Suprapubic skin (tissue), 4 donors: ENCODE data around the gene MTX2. TPM values are rescaled to one million over a fixed set of nuclear protein-coding genes. Genes with fewer than 3 reads are reported as not detected.

Source experiments
- DNase-seq, 2 donors: peaks; one replicate each; pipeline ENCODE4 v3.0.0-alpha.2; 2019; ENCODE audit warnings: low spot score in 2 of 2
- H3K27ac ChIP-seq: fragments of 200-600 bp; sonication (generic); one replicate; pipeline ENCODE4 v1.5.1; 2019
- H3K27me3 ChIP-seq: fragments of 200-600 bp; sonication (generic); one replicate; pipeline ENCODE4 v1.5.1; 2019
- H3K36me3 ChIP-seq: fragments of 200-600 bp; sonication (generic); one replicate; pipeline ENCODE4 v1.5.1; 2019
- H3K4me1 ChIP-seq: fragments of 200-600 bp; sonication (generic); one replicate; pipeline ENCODE4 v1.5.1; 2019
- H3K4me3 ChIP-seq: fragments of 200-600 bp; sonication (generic); one replicate; pipeline ENCODE4 v1.5.1; 2019; ENCODE audit warnings: mild to moderate bottlenecking
- H3K9me3 ChIP-seq: fragments of 200-600 bp; sonication (generic); one replicate; pipeline ENCODE4 v1.5.1; 2019
- CTCF ChIP-seq, 2 donors: fragments of 200-600 bp in 1 of 2; fragments of 450-650 bp in 1 of 2; sonication (generic) in 1 of 2; IDR thresholded peaks; one replicate each; pipeline ENCODE4 v1.5.1; 2016 to 2019; ENCODE audit warnings: antibody characterized with exemption in 2 of 2, mild to moderate bottlenecking in 1 of 2, moderate library complexity in 1 of 2
- EP300 ChIP-seq: sonication (generic); formaldehyde crosslinking; IDR thresholded peaks from one replicate; pipeline ENCODE4 v1.6.1; 2017; ENCODE audit warnings: antibody characterized with exemption
- POLR2A ChIP-seq, 2 donors: fragments of 450-650 bp; IDR thresholded peaks; one replicate each; pipeline ENCODE4 v1.6.1; 2017; ENCODE audit warnings: antibody characterized with exemption in 2 of 2, mild to moderate bottlenecking in 2 of 2, moderate library complexity in 2 of 2
- POLR2AphosphoS5 ChIP-seq, 3 donors: sonication (generic); formaldehyde crosslinking; IDR thresholded peaks; one replicate each; pipeline ENCODE4 v1.6.1; 2017; ENCODE audit warnings: antibody characterized with exemption in 3 of 3
- WGBS: methylation state at CpG from one replicate; pipeline ENCODE4 v1.1.5; 2018; 5-methylcytosine and 5-hydroxymethylcytosine counted together
- total RNA-seq, 4 donors: library from RNA; depleted of rRNA; stranded (reverse); fragments of >200 nt; gene quantifications; one replicate each; pipeline ENCODE4 v1.1.0, GENCODE V29; 2016

MTX2 gene
- total RNA-seq, 4 donors from 2014 or later: 23.3 to 33.5 (median 31.2) TPM

GRCh38 chr2:176278927-176279326 lies 9.7 kb downstream of the MTX2 start:
- H3K4me3 ChIP-seq: no peak overlapping the region
- H3K9me3 ChIP-seq: no peaks in the 10 kb centered on the region
- TF ChIP-seq POLR2A (IDR thresholded peaks at IDR 0.05): no peak
- no peak for TF ChIP-seq EP300
- TF ChIP-seq CTCF (IDR thresholded peaks at IDR 0.05): no peak
- 93% methylated on average over 1 of the region's 1 CpG for WGBS
- H3K36me3 ChIP-seq: no peaks in the 10 kb centered on the region
- no peaks in the 10 kb centered on the region for H3K4me1 ChIP-seq
- no peak overlapping the region for H3K27ac ChIP-seq
- DNase-seq: no peak
- H3K27me3 ChIP-seq: no peaks in the 10 kb centered on the region

GRCh38 chr2:176280156-176280555 lies 10.9 kb downstream of the MTX2 start:
- Histone ChIP-seq H3K36me3 (no peaks in the 10 kb centered on the region), H3K27me3 (no peaks in the 10 kb centered on the region), H3K9me3 (no peaks in the 10 kb centered on the region), H3K4me3 (no peak overlapping the region), H3K4me1 (no peaks in the 10 kb centered on the region), H3K27ac (no peak overlapping the region)
- DNase-seq: no peak
- 89% methylated on average over 3 of the region's 3 CpGs for WGBS
- TF ChIP-seq CTCF (IDR thresholded peaks at IDR 0.05) (no peak), POLR2A (IDR thresholded peaks at IDR 0.05) (no peak), POLR2AphosphoS5 (IDR thresholded peaks at IDR 0.05) (no peak), EP300 (no peak)

- no peak for DNase-seq
- Histone ChIP-seq H3K9me3 (no peaks in the 10 kb centered on the region), H3K36me3 (no peaks in the 10 kb centered on the region), H3K4me3 (no peak overlapping the region), H3K27ac (no peak overlapping the region), H3K27me3 (no peaks in the 10 kb centered on the region), H3K4me1 (no peaks in the 10 kb centered on the region)
- WGBS: 89% methylated on average over 3 of the region's 3 CpGs
- TF ChIP-seq POLR2A (IDR thresholded peaks at IDR 0.05): no peak
- TF ChIP-seq CTCF (IDR thresholded peaks at IDR 0.05): no peak
- no peak for TF ChIP-seq EP300
- no peak for TF ChIP-seq POLR2AphosphoS5 (IDR thresholded peaks at IDR 0.05)
These were observed 11.8 kb downstream of the MTX2 start for GRCh38 chr2:176280867-176281658.

GRCh38 chr2:176283291-176284068 lies 14.2 kb downstream of the MTX2 start:
- Histone ChIP-seq H3K27ac (no peak overlapping the region), H3K4me1 (no peaks in the 10 kb centered on the region), H3K4me3 (no peak overlapping the region), H3K9me3 (no peaks in the 10 kb centered on the region), H3K27me3 (no peaks in the 10 kb centered on the region), H3K36me3 (no peaks in the 10 kb centered on the region)
- WGBS: 84% methylated on average over 1 of the region's 1 CpG
- DNase-seq: no peak
- TF ChIP-seq EP300: no peak
- no peak for TF ChIP-seq CTCF (IDR thresholded peaks at IDR 0.05)
- TF ChIP-seq POLR2A (IDR thresholded peaks at IDR 0.05): no peak
- no peak for TF ChIP-seq POLR2AphosphoS5 (IDR thresholded peaks at IDR 0.05)

- no peaks in the 10 kb centered on the region for H3K27me3 ChIP-seq
- no peak for DNase-seq
- TF ChIP-seq POLR2AphosphoS5 (IDR thresholded peaks at IDR 0.05) (no peak), POLR2A (IDR thresholded peaks at IDR 0.05) (no peak), CTCF (IDR thresholded peaks at IDR 0.05) (no peak), EP300 (no peak)
- no peak overlapping the region for H3K4me3 ChIP-seq
- no peak overlapping the region for H3K27ac ChIP-seq
- H3K4me1 ChIP-seq: no peaks in the 10 kb centered on the region
- no peaks in the 10 kb centered on the region for H3K9me3 ChIP-seq
- H3K36me3 ChIP-seq: no peaks in the 10 kb centered on the region
- WGBS: 47% methylated on average over 1 of the region's 1 CpG
These were observed 15.3 kb downstream of the MTX2 start for GRCh38 chr2:176284461-176285049.
